ENCODE data around the gene PPP4R2. TPM values are rescaled to one million over a fixed set of nuclear protein-coding genes. Genes with fewer than 3 reads are reported as not detected.

PPP4R2 gene
- total RNA-seq, 4 donors from 2014 or later = 31.0 to 60.5 (median 47.0) TPM

- intact Hi-C loops (cut with DNase I; ENCODE audit: low total_unique reads) (no loop called here), in situ Hi-C loops (cut with MboI; ENCODE audit: low sequenced_read_pairs in 4 of 4) (no loop called here)
- Histone ChIP-seq H3K36me3 (no peaks in the 10 kb centered on the region), H3K27ac (no peak overlapping the region), H3K4me3 (no peak overlapping the region), H3K4me1 (peaks cover 37 to 59% of the 10 kb centered on the region in 2 donors), H3K9me3 (no peaks in the 10 kb centered on the region), H3K27me3 (no peaks in the 10 kb centered on the region)
- ATAC-seq (no peak), DNase-seq (no peak)
- TF ChIP-seq POLR2A (IDR thresholded peaks at IDR 0.05) (no peak), CTCF (IDR thresholded peaks at IDR 0.05 in 4 of 5, conservative IDR thresholded peaks at IDR 0.05 in 1 of 5) (no peak)
Measured at GRCh38 chr3:73009750-73010149, 13.1 kb downstream of the PPP4R2 start.

- ATAC-seq = no peak
- no peaks in the 10 kb centered on the region for H3K36me3 ChIP-seq
- TF ChIP-seq CTCF (IDR thresholded peaks at IDR 0.05 in 4 of 5, conservative IDR thresholded peaks at IDR 0.05 in 1 of 5) (no peak), POLR2A (IDR thresholded peaks at IDR 0.05) (no peak)
- H3K4me1 ChIP-seq = peaks cover 37 to 59% of the 10 kb centered on the region in 2 donors
- H3K4me3 ChIP-seq = no peak overlapping the region
- H3K9me3 ChIP-seq = no peaks in the 10 kb centered on the region
- H3K27ac ChIP-seq = no peak overlapping the region
- H3K27me3 ChIP-seq = no peaks in the 10 kb centered on the region
- intact Hi-C loops (cut with DNase I; ENCODE audit: low total_unique reads) = no loop called here
- no peak for DNase-seq
- in situ Hi-C loops (cut with MboI; ENCODE audit: low sequenced_read_pairs in 4 of 4) = no loop called here
Measured at GRCh38 chr3:73010158-73010557, 13.5 kb downstream of the PPP4R2 start.

GRCh38 chr3:73018298-73018697 is 21.7 kb downstream of the PPP4R2 start:
- in situ Hi-C loops (cut with MboI; ENCODE audit: low sequenced_read_pairs in 4 of 4) = no loop called here
- H3K27me3 ChIP-seq = no peaks in the 10 kb centered on the region
- no peak overlapping the region for H3K27ac ChIP-seq
- ATAC-seq (no peak), DNase-seq (no peak)
- H3K4me3 ChIP-seq = no peak overlapping the region
- no peaks in the 10 kb centered on the region for H3K36me3 ChIP-seq
- no peaks in the 10 kb centered on the region for H3K9me3 ChIP-seq
- intact Hi-C loops (cut with DNase I; ENCODE audit: low total_unique reads) = no loop called here
- TF ChIP-seq CTCF (IDR thresholded peaks at IDR 0.05 in 4 of 5, conservative IDR thresholded peaks at IDR 0.05 in 1 of 5) (no peak), POLR2A (IDR thresholded peaks at IDR 0.05) (no peak)
- H3K4me1 ChIP-seq = peaks cover 23 to 33% of the 10 kb centered on the region in 2 donors

GRCh38 chr3:73018790-73019441 is 22.3 kb downstream of the PPP4R2 start:
- Histone ChIP-seq H3K9me3 (no peaks in the 10 kb centered on the region), H3K27me3 (no peaks in the 10 kb centered on the region), H3K36me3 (no peaks in the 10 kb centered on the region), H3K4me3 (no peak overlapping the region), H3K27ac (no peak overlapping the region), H3K4me1 (peaks cover 23 to 32% of the 10 kb centered on the region in 2 donors)
- DNase-seq (no peak), ATAC-seq (no peak)
- intact Hi-C loops (cut with DNase I; ENCODE audit: low total_unique reads) = no loop called here
- TF ChIP-seq CTCF (IDR thresholded peaks at IDR 0.05 in 4 of 5, conservative IDR thresholded peaks at IDR 0.05 in 1 of 5) = no peak
- TF ChIP-seq POLR2A (IDR thresholded peaks at IDR 0.05) = no peak
- in situ Hi-C loops (cut with MboI; ENCODE audit: low sequenced_read_pairs in 4 of 4) = no loop called here
